HG02610 (cell line): ENCODE measurements around the gene FLNC.

Experiments used
- ATAC-seq: cut with Tn5 transposase; IDR thresholded peaks from one replicate; pipeline ENCODE4 v1.9.1; 2021; ENCODE audit warnings: mild to moderate bottlenecking, moderate library complexity; ENCODE audit not compliant: unreplicated experiment

The FLNC gene, protein sequence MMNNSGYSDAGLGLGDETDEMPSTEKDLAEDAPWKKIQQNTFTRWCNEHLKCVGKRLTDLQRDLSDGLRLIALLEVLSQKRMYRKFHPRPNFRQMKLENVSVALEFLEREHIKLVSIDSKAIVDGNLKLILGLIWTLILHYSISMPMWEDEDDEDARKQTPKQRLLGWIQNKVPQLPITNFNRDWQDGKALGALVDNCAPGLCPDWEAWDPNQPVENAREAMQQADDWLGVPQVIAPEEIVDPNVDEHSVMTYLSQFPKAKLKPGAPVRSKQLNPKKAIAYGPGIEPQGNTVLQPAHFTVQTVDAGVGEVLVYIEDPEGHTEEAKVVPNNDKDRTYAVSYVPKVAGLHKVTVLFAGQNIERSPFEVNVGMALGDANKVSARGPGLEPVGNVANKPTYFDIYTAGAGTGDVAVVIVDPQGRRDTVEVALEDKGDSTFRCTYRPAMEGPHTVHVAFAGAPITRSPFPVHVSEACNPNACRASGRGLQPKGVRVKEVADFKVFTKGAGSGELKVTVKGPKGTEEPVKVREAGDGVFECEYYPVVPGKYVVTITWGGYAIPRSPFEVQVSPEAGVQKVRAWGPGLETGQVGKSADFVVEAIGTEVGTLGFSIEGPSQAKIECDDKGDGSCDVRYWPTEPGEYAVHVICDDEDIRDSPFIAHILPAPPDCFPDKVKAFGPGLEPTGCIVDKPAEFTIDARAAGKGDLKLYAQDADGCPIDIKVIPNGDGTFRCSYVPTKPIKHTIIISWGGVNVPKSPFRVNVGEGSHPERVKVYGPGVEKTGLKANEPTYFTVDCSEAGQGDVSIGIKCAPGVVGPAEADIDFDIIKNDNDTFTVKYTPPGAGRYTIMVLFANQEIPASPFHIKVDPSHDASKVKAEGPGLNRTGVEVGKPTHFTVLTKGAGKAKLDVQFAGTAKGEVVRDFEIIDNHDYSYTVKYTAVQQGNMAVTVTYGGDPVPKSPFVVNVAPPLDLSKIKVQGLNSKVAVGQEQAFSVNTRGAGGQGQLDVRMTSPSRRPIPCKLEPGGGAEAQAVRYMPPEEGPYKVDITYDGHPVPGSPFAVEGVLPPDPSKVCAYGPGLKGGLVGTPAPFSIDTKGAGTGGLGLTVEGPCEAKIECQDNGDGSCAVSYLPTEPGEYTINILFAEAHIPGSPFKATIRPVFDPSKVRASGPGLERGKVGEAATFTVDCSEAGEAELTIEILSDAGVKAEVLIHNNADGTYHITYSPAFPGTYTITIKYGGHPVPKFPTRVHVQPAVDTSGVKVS (N-terminal part only)

DNA sequence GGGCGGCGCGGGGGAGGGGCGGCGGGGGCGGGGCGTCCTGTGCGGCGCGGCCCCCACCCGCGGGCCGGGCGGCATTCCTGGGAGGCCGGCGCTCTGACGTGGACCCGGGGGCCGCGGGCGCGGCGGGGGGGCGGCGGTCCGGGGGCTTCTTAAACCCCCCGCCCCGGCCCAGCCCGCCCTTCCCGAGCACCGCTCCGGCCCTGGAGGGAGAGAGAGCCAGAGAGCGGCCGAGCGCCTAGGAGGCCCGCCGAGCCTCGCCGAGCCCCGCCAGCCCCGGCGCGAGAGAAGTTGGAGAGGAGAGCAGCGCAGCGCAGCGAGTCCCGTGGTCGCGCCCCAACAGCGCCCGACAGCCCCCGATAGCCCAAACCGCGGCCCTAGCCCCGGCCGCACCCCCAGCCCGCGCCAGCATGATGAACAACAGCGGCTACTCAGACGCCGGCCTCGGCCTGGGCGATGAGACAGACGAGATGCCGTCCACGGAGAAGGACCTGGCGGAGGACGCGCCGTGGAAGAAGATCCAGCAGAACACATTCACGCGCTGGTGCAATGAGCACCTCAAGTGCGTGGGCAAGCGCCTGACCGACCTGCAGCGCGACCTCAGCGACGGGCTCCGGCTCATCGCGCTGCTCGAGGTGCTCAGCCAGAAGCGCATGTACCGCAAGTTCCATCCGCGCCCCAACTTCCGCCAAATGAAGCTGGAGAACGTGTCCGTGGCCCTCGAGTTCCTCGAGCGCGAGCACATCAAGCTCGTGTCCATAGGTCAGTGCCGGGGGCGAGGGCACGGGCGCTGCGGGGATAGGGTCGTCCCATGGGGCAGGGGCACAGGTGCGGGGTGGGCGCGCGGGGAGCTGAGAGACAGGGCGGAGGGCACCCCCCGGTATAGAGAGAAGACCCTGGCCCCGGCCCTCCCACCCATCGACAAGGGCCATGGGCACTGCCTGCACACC, at the start of gene FLNC:
TSS of gene FLNC (plus strand) at position 176 of the 947 bp plus-strand sequence. CDS start at position 408, 232 bp downstream.
- ATAC-seq: no peak

GRCh38 chr7:128781126-128781525, 49.1 kb upstream of the FLNC start:
- ATAC-seq: no peak

DNA sequence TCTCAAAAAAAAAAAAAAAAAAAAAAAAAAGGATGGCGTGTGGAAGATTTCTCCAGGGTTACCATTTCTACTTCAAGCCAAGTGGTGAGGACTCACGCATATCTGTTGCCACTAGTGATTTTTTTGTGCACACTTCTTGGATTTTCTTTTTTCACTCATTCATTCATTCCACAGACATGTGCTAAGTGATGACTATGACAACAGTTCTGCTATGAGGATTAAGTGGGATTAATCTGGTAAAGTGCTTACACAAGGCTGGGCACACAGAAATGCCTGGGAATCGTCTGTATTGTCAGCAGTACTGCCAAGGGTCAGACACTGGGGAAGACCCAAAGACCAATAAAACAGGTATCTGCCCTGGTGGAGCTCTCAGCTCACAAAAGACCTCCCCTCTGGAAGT, 48.4 kb upstream of the FLNC start:
- ATAC-seq: no peak

GRCh38 chr7:128783143-128783861, 46.9 kb upstream of the FLNC start:
- no peak for ATAC-seq

GRCh38 chr7:128785738-128786137, 44.5 kb upstream of the FLNC start:
- no peak for ATAC-seq

DNA sequence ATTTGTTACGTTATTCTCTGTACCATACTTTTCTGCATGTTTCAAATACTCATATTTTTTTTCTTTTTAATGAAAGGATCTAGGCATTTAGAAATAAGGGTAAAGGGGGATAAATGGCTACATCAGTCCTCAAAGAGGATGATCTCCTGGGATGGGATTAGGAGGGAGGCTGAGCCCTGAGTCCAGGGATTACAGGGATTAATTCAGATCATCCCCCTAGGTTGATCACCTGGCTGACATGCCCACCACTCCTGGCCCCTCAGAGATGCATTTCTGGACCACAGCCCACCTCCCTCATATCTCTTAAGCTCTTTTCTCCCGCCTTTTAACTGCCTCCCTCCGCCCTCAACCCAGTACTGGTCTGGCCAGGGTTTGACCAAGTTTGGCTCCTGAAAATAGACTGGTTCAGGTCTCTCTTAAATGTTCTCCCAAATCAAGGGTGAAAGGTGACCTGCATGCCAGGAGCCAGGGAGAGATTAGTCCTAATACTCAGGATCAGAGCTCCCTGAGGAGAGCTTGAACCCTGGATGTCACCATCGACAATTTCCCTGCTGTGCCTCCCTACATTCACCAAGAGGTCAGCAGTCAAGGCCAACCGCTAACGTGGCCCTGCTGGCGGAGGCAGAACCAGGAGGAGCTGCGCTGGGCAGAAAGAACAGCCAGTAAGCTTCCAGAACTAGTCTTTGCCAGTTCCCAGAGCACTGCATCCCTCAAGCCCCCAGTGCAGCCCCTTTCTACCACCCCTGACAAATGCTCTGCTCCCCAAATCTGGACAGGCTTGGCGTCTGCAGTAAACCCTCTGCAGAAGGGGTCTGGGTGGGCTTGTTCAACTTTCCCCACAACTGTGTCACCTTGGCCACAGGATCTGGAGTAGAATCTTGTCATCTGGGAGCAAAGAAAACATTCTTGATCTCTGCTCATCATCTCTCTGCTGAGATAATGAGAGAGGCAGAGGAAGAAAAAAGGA, 41.5 kb upstream of the FLNC start:
- ATAC-seq: no peak

DNA sequence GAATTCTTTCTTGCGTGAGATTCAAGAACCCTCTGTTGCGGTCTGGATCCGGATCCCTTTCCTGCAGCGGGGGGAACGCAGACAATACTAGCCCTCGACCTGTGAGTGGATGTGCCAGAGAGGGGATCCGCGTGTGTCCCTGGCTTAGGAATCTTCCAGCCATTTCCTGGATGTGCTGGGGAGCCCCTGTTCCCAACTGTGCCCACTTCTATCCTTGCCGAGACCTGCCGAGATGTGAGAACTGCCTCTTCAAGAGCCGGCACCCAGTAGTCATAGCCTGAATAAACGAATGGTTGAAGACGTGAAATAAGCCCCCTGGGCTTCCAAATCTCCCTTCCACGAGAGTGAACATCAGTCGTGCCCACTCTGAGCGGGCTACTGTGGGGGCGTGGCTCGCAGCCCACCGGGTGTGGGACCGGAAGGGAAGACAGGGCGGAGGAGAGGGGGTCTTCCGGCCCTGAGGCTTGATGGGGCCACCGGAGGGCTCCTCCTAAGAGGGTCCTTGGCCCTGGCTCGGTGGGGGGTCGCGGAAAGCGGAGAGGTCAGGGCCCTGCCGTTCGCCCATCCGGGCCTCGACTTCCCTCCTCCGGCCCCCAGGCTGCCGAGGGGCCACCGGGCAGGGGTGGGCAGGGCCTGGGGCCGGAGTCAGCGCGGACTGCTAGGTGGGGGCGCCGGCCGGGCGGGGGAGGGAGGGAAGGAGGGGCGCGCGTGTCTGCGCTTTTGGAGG, 39.7 kb upstream of the FLNC start:
- ATAC-seq: peak; percentile 7

GRCh38 chr7:128791121-128791971, 38.9 kb upstream of the FLNC start, which contains the start of gene CCDC136:
CCDC136 (plus strand) TSS chr7:128791968; CDS start chr7:128792412, 444 bp downstream.
- peak; percentile 76 for ATAC-seq

DNA sequence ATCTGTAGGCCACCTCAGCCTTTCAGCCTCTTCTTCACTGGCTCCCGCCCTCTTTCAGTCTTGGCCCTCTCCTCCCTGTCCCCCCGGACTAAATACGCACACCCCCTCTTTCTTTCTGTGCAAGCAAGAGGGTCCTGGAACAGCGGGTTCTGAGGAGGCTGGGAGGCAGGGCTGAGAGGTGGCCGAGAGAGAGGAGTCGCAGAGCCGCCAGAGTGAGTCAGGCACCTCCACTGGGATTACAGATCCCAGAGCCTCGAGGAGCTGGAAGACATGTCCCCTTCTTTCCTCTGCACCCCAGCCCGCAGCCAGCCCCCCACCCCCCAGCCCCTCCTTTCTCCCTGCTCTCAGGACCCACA, 38.3 kb upstream of the FLNC start:
- ATAC-seq: no peak

- no peak for ATAC-seq
Observed at GRCh38 chr7:128792471-128793180, 37.6 kb upstream of the FLNC start.

DNA sequence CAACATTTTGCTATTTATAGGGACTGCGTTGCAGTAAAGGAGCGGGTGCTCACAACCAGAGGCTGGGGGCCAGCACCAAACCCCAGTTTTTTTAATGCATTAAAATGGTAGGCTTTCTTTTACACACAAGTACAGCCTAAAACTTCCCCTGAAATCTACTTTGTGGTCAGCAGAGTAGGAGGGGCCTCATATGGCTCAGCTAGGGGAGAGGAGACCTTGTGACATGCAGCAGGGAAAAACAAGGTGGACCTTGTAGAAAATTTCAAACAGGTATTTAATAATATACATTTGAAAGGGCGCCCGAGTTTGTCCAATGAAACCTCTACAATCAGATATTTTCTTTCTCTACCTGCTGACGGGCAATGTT, 37.0 kb upstream of the FLNC start:
- ATAC-seq: no peak

- ATAC-seq: no peak
Observed at GRCh38 chr7:128794020-128794419, 36.2 kb upstream of the FLNC start.

GRCh38 chr7:128794436-128794835, 35.8 kb upstream of the FLNC start:
- ATAC-seq: no peak

- no peak for ATAC-seq
Observed at GRCh38 chr7:128795129-128795528, 35.1 kb upstream of the FLNC start.

- ATAC-seq: no peak
Observed at GRCh38 chr7:128796327-128796726, 33.9 kb upstream of the FLNC start.

GRCh38 chr7:128799451-128799850, 30.8 kb upstream of the FLNC start:
- no peak for ATAC-seq
